IPS-11a (cell line): Measurements from ENCODE around the gene DPT.

Experiments
- H3K4me3 ChIP-seq: one replicate; pipeline ENCODE4 v1.5.1; 2013; ENCODE audit warnings: low read depth, low read length, control low read depth

Gene DPT

GRCh38 chr1:168672278-168672677, 56.7 kb downstream of the DPT start:
- H3K4me3 ChIP-seq: no peak overlapping the region

DNA sequence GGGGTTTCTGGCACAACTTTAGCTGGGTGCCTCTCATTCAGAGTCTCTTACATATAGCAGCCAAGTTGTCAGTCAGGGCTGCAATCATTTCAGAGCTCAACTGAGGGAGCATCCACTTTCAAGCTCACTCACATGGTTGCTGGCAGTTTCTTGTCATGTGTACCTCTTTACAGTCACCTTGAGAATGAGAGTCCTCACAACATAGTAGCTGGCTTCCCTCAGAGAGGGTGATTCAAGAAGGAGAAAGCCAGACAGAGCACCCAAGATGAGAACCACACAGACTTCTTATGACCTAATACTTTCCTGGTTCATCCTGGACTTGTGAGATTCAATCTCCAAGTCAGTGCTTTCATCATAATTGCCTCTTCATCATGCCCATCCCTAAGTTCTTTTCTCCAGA, 57.2 kb downstream of the DPT start:
- H3K4me3 ChIP-seq: no peak overlapping the region

GRCh38 chr1:168665975-168666374, 63.0 kb downstream of the DPT start:
- H3K4me3 ChIP-seq: no peak overlapping the region

GRCh38 chr1:168664069-168664834, 64.8 kb downstream of the DPT start:
- H3K4me3 ChIP-seq: no peak overlapping the region

- no peak overlapping the region for H3K4me3 ChIP-seq
Observed at GRCh38 chr1:168656485-168656884, 72.5 kb downstream of the DPT start.

- H3K4me3 ChIP-seq: no peak overlapping the region
Observed at GRCh38 chr1:168654198-168654915, 74.6 kb downstream of the DPT start.

DNA sequence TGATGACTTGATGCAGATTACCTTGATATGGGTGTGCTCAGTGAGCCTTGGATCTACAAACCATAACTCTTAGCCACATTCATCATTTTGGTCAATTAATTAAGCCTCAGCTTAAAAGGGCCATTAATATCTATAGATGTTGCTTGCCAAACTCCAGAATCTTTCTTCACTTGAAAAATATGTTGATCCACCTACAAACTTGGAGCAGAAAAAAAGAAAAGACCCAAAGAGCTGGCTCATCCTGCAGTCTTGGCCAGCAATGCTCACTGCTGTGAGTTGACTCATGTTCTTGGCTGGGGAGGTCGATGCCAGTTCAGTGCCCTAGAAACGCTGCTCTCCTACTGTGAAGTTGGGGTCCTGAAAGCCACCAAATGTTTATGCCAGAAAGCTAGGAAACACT, 75.4 kb downstream of the DPT start:
- no peak overlapping the region for H3K4me3 ChIP-seq

GRCh38 chr1:168645721-168646120, 83.3 kb downstream of the DPT start:
- no peak overlapping the region for H3K4me3 ChIP-seq
